Right hindlimb (tissue), 1 donor: Measurements from ENCODE around the gene FGFR3.

Experiments
- DNase-seq: peaks from one replicate; pipeline ENCODE4 v3.0.0-alpha.2; 2018

Gene FGFR3

GRCh38 chr4:1789552-1789951, 3.5 kb upstream of the FGFR3 start:
- DNase-seq, result no peak

GRCh38 chr4:1790005-1790404, 3.1 kb upstream of the FGFR3 start:
- DNase-seq, result no peak

DNA sequence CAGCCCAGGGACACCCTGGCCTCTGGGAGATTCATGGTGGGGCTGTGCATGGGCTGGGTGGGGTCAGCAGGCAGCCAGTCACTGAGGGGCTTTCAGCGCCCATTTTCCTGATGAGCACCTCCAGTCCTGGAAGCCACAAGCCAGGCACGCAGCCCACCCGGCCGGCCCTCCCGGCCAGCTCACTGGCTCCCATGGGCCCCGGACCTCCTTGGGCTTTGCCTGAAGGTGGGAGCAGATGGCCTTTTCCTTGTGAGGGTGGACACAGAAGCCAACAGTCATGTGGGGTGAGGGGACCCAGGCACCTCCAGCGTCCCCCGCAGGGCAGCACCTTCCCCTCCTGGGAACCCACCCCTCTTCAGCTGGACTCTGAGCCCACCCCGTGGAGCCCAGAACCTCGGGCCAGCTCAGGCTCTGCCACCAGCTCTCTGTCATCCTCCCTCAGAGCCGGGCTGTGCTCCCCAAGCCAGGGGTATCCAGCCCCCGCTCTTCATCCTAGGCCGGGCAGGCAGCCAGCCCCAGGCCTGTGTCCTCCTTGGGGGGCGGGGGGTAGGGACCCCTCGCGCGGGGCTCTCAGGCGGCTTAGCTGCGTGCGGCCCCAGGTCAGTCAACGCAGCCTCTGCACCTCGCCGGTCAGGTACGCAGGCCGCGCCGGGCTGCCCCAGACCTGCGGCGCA, 798 bp upstream of the FGFR3 start:
- DNase-seq, result no peak

DNA sequence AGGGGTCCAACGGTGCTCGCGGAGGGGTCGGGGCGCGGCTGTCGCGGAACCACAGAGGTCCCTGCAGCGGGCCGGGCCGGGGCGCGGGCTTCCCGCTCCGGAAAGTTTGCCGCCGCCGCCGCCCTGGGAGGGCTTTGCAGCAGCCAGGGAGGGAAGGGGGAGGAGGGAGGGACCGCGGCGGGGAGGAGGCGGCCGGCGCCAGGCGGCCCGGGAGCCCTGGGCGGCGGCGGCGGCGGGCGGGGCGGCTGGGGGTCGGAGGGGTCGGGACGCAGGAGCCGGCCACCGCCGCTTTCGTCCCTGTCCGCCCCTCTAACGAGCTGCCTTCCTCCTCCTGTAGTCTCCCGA, 375 bp downstream of the FGFR3 start:
- no peak for DNase-seq

DNA sequence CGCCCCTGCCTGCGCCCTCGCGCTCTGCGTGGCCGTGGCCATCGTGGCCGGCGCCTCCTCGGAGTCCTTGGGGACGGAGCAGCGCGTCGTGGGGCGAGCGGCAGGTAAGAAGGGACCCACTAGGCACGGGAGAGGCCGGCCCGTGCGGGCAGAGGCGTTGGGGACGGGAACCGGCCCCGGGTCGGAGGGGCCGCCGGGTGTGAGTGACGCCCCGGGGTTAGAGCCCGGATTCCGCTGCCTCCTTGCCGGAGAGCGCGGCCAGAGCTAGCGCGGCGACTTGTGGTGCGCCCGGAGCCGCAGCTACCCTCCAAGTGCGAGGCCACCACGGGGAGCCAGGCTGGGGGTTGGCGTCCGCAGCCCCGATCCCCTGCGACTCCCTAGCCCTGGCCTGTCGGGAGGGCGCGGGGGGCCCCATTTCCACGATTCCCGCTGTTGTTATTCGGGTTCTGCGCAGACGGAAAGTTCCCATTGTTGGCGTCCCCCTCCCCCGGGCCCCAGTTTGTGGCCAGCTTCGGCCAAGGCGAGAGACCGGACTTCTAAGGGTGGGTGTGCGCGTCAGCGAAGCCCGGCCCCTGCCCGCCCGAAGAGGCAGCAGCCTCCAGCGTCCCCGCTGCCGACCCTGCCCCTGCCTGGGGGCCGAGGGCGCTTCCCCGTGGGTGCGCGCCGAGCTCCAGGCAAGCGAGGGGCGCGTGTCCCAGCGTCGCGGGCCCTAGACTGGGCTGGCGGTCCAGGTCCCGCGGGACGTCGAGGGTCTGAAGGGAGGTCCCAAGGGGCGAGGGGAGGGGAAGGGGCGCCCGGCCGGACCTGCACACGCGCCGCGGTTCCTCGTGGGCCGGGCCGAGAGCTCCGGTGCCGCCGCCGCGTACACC, 1.1 kb downstream of the FGFR3 start:
- no peak for DNase-seq

DNA sequence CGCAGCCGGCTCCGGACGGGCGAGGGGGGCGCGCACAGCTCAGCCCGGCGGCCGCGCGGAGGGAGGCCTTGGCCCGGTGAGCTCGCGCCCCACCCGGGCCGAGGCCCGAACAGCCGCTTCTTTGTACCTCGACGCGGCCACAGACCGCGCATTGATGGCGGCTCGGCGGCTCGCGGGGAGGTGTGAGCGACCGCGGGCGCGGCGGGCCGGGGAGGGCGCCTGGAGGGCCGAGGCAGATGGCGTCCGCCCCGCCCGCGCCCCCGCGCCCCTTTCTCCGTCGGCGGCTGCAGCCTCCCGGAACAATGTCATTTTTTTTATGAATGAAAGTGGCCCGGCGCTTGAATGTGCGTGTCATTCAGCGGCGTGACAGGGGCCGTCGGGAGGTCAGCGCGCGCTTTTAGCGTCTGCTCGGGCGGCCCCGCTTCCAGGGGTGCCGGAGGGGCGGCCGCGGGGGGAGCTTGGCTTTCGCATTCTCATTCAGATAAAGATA, 1.8 kb downstream of the FGFR3 start:
- DNase-seq, result no peak

DNA sequence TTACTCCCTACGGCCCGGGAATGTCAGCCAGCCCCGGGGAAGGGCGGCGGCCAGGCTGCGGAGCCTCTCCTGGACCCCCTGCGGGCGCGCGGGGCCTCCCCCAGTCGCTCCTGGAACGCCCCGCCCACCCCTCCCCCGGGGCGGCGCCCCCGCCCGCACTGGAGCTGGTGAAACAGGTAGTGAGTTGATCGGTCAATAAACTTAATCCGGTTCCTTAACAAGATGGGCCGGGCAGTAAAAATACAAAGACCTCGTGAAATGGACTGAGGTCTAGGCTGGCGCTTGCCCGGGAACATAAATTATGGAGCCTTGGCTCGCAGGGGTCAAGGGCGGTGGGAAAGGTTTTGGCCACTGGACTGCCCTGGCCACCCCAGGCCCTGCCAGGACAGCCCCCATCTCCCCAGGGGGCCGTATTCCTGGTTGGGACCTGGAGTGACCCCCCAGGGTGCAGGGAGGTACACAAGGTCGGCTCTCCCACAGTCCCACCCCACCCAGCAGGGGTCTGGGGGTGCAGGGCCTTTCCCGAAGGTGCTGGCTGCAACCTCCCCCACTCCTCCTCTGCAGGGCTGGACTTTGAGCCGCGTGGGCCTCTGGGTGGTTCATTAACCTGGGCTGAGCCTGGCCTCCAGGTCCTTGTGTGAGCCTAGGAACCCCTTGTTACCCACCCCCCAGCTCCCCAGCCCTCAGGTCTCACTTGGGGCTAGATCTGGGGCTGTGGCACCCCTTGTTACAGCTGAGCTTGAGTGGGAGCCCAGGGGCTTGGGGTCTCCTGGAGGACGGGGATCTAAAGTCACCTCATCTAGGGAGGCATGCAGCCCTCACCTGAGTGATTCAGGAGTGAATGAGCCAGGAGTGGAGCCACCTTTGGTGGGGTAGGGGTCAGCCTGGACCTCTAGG, 2.5 kb downstream of the FGFR3 start:
- DNase-seq, result no peak

DNA sequence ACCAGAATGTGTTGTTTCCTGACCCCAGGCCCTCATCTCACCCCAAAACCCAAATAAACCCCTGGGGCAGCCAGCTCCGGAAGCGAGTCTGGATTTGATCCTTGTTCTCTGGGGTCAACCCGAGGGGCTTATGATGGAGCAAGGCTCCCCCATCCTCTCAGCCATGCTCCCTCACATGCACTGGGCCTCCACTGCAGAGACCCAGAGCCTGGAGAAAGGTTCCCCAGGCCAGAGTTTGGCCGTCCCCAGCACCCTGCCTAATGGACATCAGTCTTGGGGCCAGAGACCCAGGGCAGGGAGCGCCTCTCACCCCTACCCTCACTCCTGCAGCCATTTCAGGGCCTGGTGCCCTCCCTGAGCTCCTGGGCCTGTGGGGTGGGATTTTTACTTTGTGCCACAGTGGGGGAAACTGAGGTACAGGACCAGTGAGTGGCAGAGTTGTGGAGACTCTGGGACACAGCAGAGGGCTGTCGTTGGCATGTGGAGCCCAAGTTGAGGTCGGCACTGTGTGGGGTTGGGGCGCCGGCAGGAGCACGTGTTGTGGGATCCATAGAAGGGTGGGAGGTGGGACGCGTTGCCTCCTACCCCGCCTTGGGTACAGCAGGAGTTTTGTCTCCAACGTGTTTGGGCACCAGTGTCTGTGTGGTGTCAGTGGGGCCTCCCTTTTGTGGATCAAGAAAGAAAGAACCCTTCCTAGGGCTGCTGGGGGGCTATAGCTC, 3.6 kb downstream of the FGFR3 start:
- DNase-seq, result no peak

GRCh38 chr4:1797298-1797860, 4.3 kb downstream of the FGFR3 start:
- no peak for DNase-seq

DNA sequence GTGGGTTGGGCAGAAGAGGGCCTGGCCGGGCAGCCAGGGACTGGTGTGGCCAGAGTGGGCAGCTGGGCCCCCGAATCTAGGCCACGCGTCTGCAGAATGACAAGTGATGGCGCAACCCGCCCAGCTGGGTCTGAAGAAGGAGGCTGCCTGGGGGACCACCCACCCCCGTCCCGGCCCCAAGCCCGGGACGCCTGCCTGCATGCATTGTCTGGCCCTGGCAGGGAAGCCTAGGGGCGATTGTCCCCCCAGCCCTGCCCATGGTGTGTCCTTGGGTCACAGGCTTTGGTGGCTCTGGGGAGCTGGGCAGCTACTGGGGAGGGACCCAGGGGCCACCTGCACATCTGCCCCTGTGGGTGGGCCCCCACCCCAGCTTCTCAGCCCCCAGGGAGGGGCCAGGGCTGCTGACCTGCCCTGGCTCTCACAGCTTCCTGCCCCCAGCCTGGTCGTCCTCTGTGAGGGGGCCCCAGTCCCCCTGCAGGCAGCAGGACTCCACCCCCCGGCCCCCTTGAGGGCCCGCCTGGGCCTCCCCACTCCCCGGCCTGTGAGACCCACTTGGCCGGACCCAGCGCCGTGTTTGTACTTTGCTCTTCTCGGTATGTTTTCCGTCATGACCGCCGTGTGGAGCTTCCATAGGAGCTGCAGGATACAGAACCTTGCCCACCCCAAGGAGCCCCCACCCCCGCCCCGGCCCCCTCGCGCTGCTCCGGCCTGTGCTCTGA, 4.9 kb downstream of the FGFR3 start:
- DNase-seq, result no peak

- no peak for DNase-seq
Observed at GRCh38 chr4:1798580-1799386, 5.7 kb downstream of the FGFR3 start.

- no peak for DNase-seq
Observed at GRCh38 chr4:1799387-1800375, 6.6 kb downstream of the FGFR3 start.

- DNase-seq, result no peak
Observed at GRCh38 chr4:1800805-1801204, 7.7 kb downstream of the FGFR3 start.

GRCh38 chr4:1801286-1801958, 8.3 kb downstream of the FGFR3 start:
- DNase-seq, result no peak

DNA sequence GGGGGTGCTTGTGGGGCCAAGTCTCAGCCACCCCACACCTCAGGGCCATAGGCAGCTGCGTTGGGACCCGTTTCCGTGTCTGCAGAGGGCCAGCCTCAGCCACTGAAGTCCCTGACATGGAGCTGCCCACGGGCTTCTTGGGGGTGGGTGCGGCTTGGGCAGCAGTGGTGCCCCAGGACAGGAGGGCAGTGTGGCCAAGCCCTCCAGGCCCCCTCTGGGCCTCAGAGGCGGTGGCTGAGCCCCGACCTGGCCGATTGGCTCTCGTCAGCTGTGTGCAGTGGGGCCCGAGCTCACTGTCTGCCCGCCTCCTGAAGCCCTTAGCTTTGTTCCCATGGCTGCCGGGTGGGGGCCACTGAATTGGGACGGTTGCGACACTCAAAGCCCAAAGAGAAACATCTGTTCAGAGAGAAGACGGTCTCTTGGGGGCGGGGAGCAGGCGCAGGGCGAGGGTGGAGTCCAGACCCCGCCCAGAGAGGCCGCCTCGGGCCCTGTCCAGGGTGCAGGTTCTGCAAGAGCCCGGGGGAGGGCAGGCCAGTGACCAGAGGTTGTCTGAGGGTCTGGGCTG, 9.1 kb downstream of the FGFR3 start:
- DNase-seq, result no peak

- DNase-seq, result no peak
Observed at GRCh38 chr4:1802720-1803522, 9.8 kb downstream of the FGFR3 start.
